Measurements from ENCODE around the gene C11orf16.

Gene C11orf16

DNA sequence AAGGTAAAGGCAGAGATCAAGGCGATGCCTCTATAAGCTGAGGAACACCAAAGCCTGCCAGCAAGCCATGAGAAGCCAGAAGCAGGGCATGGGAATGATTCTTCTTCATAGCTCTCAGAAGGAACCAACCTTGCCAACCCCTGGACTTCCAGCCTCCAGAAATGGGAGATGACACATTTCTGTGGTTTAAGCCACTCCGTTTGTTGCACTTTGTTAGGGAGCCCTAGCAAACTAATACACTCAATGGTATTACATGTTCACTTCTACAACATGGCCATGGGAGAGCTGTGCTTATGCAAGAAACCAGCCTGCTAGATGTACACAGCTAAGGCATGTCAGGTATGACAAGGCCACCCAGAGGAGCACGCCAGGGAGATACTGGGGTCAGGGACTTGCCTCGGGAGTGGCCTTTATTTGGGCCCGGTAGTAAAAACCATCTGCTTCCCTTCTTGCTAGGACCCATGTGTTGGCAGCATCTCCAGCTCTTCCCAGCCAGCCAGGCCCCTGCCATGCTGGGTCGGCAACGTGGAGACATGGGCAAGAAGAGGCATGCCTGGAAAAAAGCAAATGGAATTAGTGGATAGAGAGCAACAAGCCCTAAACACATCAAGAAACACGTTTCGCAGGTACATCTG, 3.6 kb downstream of the C11orf16 start:
- Histone ChIP-seq H3K4me3 (ENCODE audit: low read length) (no peak overlapping the region), H3K9me2 (replicated peaks; ENCODE audit: control insufficient read depth, low read length) (no peaks in the 10 kb centered on the region), H3K4me2 (ENCODE audit: low read length) (no peak overlapping the region), H4K20me1 (ENCODE audit: control insufficient read depth, insufficient read depth, low read depth, low read length) (no peaks in the 10 kb centered on the region), H3K27me3 (ENCODE audit: control insufficient read depth, low read length) (no peaks in the 10 kb centered on the region), H3K9me3 (ENCODE audit: control insufficient read depth, insufficient read depth, low read length) (no peaks in the 10 kb centered on the region), H3K27ac (ENCODE audit: low read depth, low read length) (no peak overlapping the region), H3K79me2 (ENCODE audit: control insufficient read depth, low read length) (no peaks in the 10 kb centered on the region), H3K4me1 (ENCODE audit: control insufficient read depth, low read length) (no peaks in the 10 kb centered on the region), H3F3A (ENCODE audit: control insufficient read depth, insufficient read depth) (no peaks in the 10 kb centered on the region), H3K36me3 (ENCODE audit: control insufficient read depth, low read length) (no peaks in the 10 kb centered on the region; the same call in 1 of the 2 replicates)
- TF ChIP-seq, protein P1, sequence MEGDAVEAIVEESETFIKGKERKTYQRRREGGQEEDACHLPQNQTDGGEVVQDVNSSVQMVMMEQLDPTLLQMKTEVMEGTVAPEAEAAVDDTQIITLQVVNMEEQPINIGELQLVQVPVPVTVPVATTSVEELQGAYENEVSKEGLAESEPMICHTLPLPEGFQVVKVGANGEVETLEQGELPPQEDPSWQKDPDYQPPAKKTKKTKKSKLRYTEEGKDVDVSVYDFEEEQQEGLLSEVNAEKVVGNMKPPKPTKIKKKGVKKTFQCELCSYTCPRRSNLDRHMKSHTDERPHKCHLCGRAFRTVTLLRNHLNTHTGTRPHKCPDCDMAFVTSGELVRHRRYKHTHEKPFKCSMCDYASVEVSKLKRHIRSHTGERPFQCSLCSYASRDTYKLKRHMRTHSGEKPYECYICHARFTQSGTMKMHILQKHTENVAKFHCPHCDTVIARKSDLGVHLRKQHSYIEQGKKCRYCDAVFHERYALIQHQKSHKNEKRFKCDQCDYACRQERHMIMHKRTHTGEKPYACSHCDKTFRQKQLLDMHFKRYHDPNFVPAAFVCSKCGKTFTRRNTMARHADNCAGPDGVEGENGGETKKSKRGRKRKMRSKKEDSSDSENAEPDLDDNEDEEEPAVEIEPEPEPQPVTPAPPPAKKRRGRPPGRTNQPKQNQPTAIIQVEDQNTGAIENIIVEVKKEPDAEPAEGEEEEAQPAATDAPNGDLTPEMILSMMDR (IDR thresholded peaks at IDR 0.05; ENCODE audit: low read depth, low read length, poor library complexity, severe bottlenecking): no peak
- no peak for TF ChIP-seq EZH2phosphoT487 (IDR thresholded peaks at IDR 0.05; ENCODE audit: borderline replicate concordance, low read length)

DNA sequence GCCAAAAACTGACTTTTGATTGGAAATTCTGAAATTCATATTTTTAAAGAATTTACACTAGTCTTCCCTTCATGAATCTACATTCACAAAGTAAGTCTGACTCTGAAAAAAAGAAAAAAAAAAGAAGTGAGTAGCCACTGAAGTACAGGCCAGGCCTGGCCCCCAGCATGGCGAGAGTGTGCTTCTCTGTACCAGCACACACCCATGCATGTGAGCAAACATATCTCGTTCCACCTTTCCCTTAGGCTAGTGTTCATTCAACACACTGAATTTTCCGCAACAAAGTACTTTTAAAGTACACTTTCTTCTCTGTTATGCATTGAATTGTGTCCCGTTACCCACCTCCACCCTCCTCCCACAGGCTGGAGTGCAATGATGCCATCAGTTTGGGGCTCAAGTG, 4.5 kb downstream of the C11orf16 start:
- Histone ChIP-seq H3K4me3 (ENCODE audit: low read length) (no peak overlapping the region), H3K9me2 (replicated peaks; ENCODE audit: control insufficient read depth, low read length) (no peaks in the 10 kb centered on the region), H3K27ac (ENCODE audit: low read depth, low read length) (no peak overlapping the region), H3K4me2 (ENCODE audit: low read length) (no peak overlapping the region), H3K79me2 (ENCODE audit: control insufficient read depth, low read length) (no peaks in the 10 kb centered on the region), H4K20me1 (ENCODE audit: control insufficient read depth, insufficient read depth, low read depth, low read length) (no peaks in the 10 kb centered on the region), H3K27me3 (ENCODE audit: control insufficient read depth, low read length) (no peaks in the 10 kb centered on the region), H3F3A (ENCODE audit: control insufficient read depth, insufficient read depth) (no peaks in the 10 kb centered on the region), H3K36me3 (ENCODE audit: control insufficient read depth, low read length) (peaks cover under 1% of the 10 kb centered on the region), H3K4me1 (ENCODE audit: control insufficient read depth, low read length) (no peaks in the 10 kb centered on the region), H3K9me3 (ENCODE audit: control insufficient read depth, insufficient read depth, low read length) (no peaks in the 10 kb centered on the region)
- TF ChIP-seq EZH2phosphoT487 (IDR thresholded peaks at IDR 0.05; ENCODE audit: borderline replicate concordance, low read length): no peak
- TF ChIP-seq, protein P1 (IDR thresholded peaks at IDR 0.05; ENCODE audit: low read depth, low read length, poor library complexity, severe bottlenecking): no peak

DNA sequence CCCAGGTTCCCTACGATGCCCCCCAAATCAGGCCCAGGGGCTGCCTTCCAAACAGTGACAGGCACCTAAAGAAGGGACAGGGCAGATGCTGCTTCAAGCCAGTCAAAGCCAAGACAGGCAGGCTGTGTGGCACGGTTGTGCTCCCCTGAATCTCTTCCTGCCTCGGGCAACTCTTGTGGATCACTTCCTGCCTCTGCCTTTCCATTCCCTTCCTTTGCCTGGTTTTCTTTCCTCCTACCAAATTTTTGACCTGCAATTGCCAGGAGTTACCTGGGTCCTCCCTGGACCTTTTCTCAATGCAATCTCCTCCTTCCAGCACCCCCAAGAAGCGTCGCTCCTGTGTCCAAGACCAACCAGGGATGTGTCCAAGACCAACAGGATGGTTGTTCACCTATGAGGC, 5.5 kb downstream of the C11orf16 start:
- Histone ChIP-seq H3K27ac (ENCODE audit: low read depth, low read length) (no peak overlapping the region), H3K9me2 (replicated peaks; ENCODE audit: control insufficient read depth, low read length) (no peaks in the 10 kb centered on the region), H3K27me3 (ENCODE audit: control insufficient read depth, low read length) (no peaks in the 10 kb centered on the region), H3K36me3 (ENCODE audit: control insufficient read depth, low read length) (peaks cover 10% of the 10 kb centered on the region), H3K79me2 (ENCODE audit: control insufficient read depth, low read length) (no peaks in the 10 kb centered on the region), H3K4me1 (ENCODE audit: control insufficient read depth, low read length) (no peaks in the 10 kb centered on the region), H4K20me1 (ENCODE audit: control insufficient read depth, insufficient read depth, low read depth, low read length) (no peaks in the 10 kb centered on the region), H3K4me2 (ENCODE audit: low read length) (no peak overlapping the region), H3K9me3 (ENCODE audit: control insufficient read depth, insufficient read depth, low read length) (no peaks in the 10 kb centered on the region), H3F3A (ENCODE audit: control insufficient read depth, insufficient read depth) (no peaks in the 10 kb centered on the region), H3K4me3 (ENCODE audit: low read length) (no peak overlapping the region)
- TF ChIP-seq EZH2phosphoT487 (IDR thresholded peaks at IDR 0.05; ENCODE audit: borderline replicate concordance, low read length): no peak
- TF ChIP-seq, protein P1 (IDR thresholded peaks at IDR 0.05; ENCODE audit: low read depth, low read length, poor library complexity, severe bottlenecking): no peak
